Spleen (tissue), 7 donors: ENCODE measurements around the gene ZSWIM6.

Experiments used
- CTCF ChIP-seq, 11 experiments: fragments of 200-600 bp in 7 of 11; fragments of 450-650 bp in 4 of 11; sonication (generic) in 4 of 11; IDR thresholded peaks in 8 of 11; conservative IDR thresholded peaks in 3 of 11; 1 replicate in 7 of 11; 2 replicates in 4 of 11; pipeline versions ENCODE4 v1.4.0 to v1.8.0; 2016 to 2021; ENCODE audit warnings: antibody characterized with exemption in 11 of 11, inconsistent platforms in 4 of 11, mild to moderate bottlenecking in 1 of 11
- POLR2AphosphoS5 ChIP-seq, 3 donors: sonication (generic); formaldehyde crosslinking; IDR thresholded peaks; one replicate each; pipeline ENCODE4 v1.5.1; 2017; ENCODE audit warnings: antibody characterized with exemption in 3 of 3
- donor health status: DM: no; HTN: no; CAD: no; lungs with moderate emphysema.
- donor health status: DM: no; HTN: no; CAD: no.
- donor health status: DM: no; HTN: no; CAD: no.

DNA sequence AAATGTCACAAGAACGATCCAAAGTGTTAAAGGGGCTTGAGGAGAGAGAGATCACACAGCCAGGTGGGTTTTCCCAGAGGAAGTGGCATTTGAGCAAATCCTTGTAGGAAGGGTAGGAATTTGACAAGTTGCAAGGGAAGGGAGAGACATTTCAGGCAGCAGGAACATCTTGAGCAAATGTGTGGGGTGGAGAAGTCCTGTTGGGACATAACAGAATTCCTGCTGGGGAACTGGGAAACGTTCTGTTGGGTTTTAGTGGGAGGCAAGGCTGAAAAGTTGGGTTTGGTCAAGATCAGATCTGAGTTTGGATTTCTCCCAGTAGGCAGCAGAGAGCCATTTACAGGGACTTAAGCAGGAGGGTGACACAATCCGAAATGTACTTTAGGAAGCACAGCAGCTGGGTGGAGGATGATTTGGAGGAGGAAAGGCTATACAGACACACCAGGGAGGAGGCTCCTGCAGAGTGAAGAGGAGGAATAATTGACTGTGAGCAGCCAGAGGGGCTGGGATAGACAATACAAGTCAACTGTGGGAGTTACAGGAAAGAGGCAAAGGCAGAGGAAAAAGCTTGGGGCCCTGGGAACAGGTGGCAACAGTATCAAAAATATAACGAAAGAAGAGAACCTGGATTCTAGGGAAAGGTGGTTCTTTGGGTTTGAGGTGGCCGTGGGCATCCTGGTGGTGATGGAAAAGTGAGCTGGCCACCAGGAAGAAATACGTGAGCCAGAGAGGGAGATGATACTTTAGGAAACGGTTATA lies 3.1 kb upstream of the ZSWIM6 start:
- TF ChIP-seq CTCF (IDR thresholded peaks at IDR 0.05 in 8 of 11, conservative IDR thresholded peaks at IDR 0.05 in 3 of 11): no peak
- no peak for TF ChIP-seq POLR2AphosphoS5 (IDR thresholded peaks at IDR 0.05)
